SK-N-MC (cell line): ENCODE data around the gene SHLD1.

Experiments used
- EZH2 ChIP-seq: fragments of 200-600 bp; sonication (generic); IDR thresholded peaks from one replicate; pipeline ENCODE4 v1.6.1; 2017; ENCODE audit warnings: antibody characterized with exemption
- POLR2AphosphoS5 ChIP-seq: IDR thresholded peaks from 2 replicates; pipeline ENCODE4 v1.6.1; 2012; ENCODE audit warnings: mild to moderate bottlenecking, low read depth, low read length, borderline replicate concordance

DNA sequence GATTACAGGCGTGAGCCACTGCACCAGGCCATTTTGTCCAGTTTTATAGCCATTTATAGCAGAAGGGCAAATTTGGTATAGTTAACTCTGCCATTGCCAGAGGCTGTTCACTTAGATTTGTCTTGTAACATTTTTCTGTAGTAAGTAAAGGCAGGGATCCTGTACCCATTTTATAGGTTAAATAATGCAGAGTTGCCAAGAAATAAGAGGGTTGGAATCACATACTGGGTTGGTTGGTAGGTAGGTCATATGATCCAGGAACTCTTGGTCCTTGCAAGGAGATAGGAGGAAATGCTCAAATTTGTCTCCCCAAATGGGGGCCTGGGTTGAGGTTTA, 68.1 kb downstream of the SHLD1 start:
- TF ChIP-seq POLR2AphosphoS5 (no peak), EZH2 (no peak)
